Globus pallidus (tissue), 1 donor: ENCODE results near the gene NPHP4.

Source experiments
- DNase-seq: peaks from one replicate; pipeline ENCODE4 v3.0.0-alpha.2; 2015; ENCODE audit warnings: low spot score

Gene NPHP4

GRCh38 chr1:5831600-5832335 lies 160.5 kb downstream of the NPHP4 start:
- no peak for DNase-seq

GRCh38 chr1:5830771-5831599 lies 161.2 kb downstream of the NPHP4 start:
- no peak for DNase-seq

- DNase-seq: no peak
Measured at GRCh38 chr1:5829414-5829813, 162.8 kb downstream of the NPHP4 start.

- DNase-seq: no peak
Measured at GRCh38 chr1:5828308-5828935, 163.8 kb downstream of the NPHP4 start.

- DNase-seq: no peak
Measured at GRCh38 chr1:5827516-5827915, 164.7 kb downstream of the NPHP4 start.

- no peak for DNase-seq
Measured at GRCh38 chr1:5826601-5827000, 165.6 kb downstream of the NPHP4 start.

GRCh38 chr1:5822726-5823125 lies 169.5 kb downstream of the NPHP4 start:
- no peak for DNase-seq

- no peak for DNase-seq
Measured at GRCh38 chr1:5822266-5822665, 170.0 kb downstream of the NPHP4 start.

- no peak for DNase-seq
Measured at GRCh38 chr1:5821540-5822176, 170.6 kb downstream of the NPHP4 start.

- no peak for DNase-seq
Measured at GRCh38 chr1:5820026-5820421, 172.2 kb downstream of the NPHP4 start.

- DNase-seq: no peak
Measured at GRCh38 chr1:5819391-5820025, 172.7 kb downstream of the NPHP4 start.

- no peak for DNase-seq
Measured at GRCh38 chr1:5818755-5819154, 173.5 kb downstream of the NPHP4 start.

- no peak for DNase-seq
Measured at GRCh38 chr1:5815716-5816115, 176.5 kb downstream of the NPHP4 start.

- no peak for DNase-seq
Measured at GRCh38 chr1:5815211-5815610, 177.0 kb downstream of the NPHP4 start.

- no peak for DNase-seq
Measured at GRCh38 chr1:5814046-5814619, 178.1 kb downstream of the NPHP4 start.

GRCh38 chr1:5813480-5813879 lies 178.7 kb downstream of the NPHP4 start:
- no peak for DNase-seq
